ENCODE results near the gene IL1RL1.

Gene IL1RL1

GRCh38 chr2:102310964-102311640 lies at the start of gene IL1RL1:
IL1RL1 (plus strand) TSS chr2:102311563; CDS start chr2:102338265, 26,702 bp downstream.
- no peak for DNase-seq (ENCODE audit: low spot score)

DNA sequence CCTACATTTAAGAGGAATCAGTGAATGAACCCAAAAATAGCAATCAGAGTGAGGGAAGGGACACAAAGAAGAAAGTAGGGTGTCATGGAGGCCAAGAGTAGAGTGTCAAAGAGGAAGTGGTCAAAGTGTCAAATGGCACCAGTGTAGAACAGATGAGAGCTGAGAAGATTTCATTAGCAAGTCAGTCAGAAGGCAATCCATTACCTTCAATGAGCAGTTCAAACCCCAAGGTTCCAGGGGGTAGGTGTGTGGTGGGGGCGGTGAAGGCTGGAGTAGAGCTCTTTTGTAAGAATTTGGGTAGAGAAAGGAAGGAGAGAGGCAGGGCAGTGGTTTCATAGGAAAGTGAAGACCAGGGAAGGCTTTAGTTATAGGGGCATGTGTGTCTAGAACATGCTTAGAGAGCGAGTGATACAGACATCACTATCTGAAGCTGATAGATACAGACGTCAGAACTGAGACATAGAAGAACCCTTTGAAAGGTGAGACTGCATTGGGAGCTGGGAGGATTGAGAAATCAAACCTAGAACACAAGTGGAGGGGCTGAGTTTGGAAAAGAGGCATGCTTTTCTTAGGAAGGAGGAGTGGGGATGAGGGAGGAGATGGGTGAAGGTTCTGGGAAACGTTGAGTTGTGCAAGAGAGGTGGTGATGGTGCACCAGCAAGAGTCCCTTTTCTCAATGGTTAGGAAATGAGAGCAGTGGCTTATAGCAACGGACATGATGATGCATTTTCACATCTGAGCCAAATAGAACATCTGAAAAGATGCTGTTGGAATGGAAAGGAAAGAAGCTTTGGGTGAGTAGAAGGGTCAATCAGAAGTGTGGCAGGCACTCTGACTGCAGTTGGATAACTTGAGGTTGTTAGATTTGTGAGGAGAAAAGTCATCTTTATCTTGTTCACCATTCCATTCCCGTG lies 48.9 kb upstream of the IL1RL1 start:
- DNase-seq (ENCODE audit: low spot score), result no peak

GRCh38 chr2:102264952-102265351 lies 46.4 kb upstream of the IL1RL1 start:
- DNase-seq (ENCODE audit: low spot score), result no peak

DNA sequence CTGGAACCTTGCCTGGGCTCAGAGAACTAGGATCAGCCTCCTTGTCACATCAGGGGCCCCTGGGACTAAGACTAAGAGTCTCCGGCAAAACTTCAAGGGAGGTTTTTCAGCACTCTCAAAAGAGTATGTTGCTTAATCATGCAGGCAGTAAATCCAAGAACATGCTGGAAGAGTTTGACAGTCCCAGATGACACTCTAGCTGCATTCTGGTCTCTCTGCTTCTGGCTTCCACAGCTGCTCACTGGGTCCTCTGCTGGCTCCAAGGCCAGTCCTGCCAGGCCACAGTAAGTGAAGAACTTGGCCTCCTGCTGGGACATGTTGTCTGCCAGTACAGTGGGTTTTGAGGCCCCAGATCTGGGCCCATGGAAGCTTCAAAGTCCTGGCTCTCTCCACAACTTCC lies 45.2 kb upstream of the IL1RL1 start:
- no peak for DNase-seq (ENCODE audit: low spot score)

- DNase-seq (ENCODE audit: low spot score), result no peak
Measured at GRCh38 chr2:102267774-102268173, 43.6 kb upstream of the IL1RL1 start.

GRCh38 chr2:102268510-102269199 lies 42.7 kb upstream of the IL1RL1 start:
- DNase-seq (ENCODE audit: low spot score), result no peak

DNA sequence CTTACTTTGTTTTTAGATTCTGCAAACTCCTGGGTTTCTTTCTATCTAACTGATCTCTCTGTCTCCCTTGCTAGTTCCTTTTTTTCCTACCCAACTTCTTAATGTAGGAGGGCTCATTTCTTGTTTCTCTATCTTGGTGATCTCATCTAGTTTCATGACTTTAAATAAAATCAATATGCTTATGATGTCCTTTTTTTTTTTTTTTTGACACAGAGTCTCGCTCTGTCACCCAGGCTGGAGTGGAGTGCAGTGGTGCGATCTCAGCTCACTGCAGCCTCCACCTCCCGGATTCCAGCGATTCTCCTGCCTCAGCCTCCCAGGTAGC lies 42.2 kb upstream of the IL1RL1 start:
- no peak for DNase-seq (ENCODE audit: low spot score)

GRCh38 chr2:102271844-102272243 lies 39.5 kb upstream of the IL1RL1 start:
- no peak for DNase-seq (ENCODE audit: low spot score)

DNA sequence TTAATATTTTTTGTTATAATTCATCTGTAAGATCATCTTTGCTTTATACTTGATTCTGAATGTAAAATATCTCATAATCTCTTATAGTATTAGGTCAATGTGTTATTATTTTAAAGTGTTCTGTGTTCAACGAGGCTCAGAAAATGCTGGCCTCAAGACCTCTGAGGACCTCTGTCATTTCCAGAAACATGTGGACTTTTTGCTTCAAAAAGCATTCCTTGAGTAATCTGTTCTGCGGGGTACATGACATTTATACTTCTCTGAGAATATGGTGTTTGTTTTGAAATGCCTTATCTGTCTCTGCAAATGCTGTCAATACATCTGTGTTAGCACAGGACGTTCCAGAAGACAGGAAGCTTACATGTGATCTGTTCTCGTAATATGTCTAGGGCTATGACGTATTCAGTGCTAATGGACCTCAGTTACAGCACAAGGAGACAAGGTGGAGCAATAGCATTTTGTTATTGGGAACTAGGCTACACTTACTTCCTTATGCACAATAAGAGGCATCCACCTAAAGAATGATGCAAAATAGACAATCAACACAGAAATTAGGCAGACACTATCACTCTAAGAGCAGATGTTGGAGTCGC lies 37.6 kb upstream of the IL1RL1 start:
- no peak for DNase-seq (ENCODE audit: low spot score)

DNA sequence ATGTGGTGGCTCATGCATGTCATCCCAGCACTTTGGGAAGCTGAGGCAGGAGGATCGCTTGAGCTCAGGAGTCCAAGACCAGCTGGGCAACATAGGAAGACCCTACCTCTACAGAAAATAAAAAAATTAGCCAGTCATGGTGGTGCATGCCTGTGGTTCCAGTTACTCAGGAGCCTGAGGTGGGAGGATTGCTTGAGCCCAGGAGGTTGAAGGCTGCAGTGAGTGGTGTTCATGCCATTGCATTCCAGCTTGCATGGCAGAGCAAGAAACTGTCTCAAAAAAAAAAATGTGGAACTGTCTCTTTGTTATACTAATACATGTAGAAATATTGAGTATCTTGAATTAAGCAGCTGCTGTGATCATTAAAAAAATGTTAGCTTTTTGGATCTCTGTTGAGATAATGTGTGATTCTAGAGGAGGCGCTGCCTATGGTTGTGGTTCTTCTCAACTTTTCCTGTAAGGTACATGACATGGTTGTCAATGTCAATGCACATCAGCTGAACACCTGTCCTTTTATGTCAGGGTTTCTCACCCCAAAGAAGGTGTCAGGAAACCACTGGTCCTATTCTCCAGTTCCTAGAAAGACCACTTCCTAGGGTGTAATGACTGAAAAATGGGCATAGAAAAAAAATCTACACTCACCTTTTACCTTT lies 34.7 kb upstream of the IL1RL1 start:
- no peak for DNase-seq (ENCODE audit: low spot score)

DNA sequence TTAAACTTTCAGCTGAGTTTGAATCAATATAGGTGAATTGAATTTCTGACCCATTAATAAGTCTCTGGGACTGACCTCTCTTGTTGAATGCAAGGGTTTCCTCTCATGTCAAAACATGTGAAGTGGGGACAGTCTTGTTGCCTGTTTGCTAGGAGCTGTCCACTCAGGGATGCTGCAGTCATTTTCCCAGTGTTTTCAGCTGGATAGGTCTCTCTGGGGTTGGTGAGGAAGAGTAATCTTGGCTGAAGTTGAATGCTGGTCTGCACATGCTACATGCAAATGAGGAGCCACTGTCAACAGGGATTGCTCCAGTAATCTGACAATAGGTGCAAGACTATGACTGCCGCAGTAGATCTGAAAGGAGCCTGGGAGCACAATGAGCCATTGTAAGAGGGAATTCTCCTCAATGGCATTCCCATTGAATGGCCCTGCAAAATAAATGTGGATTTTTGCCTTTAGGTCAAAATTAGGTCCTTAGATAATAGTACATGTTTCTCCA lies 34.1 kb upstream of the IL1RL1 start:
- no peak for DNase-seq (ENCODE audit: low spot score)

GRCh38 chr2:102278720-102279390 lies 32.5 kb upstream of the IL1RL1 start:
- no peak for DNase-seq (ENCODE audit: low spot score)

GRCh38 chr2:102279391-102279735 lies 32.0 kb upstream of the IL1RL1 start:
- DNase-seq (ENCODE audit: low spot score), result no peak

DNA sequence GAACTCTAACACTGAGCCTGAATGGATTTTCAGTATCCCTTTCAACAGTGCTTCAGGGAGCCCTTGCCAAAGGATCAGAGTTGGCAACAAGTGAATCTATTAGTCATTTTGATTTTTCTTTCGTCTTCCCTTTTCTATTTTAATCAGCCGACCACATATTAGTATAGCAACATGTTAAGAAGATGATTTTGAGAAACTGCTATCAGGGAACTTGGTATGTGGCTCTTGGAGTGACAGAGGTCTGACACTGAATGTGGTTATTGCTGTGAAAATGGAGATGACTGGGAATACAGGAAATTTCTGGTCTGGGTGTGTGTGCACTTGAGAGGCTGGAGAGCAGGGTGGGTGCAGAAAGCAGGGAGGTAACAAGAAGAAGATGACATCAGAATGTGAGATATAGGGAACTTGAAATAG lies 28.7 kb upstream of the IL1RL1 start:
- no peak for DNase-seq (ENCODE audit: low spot score)

GRCh38 chr2:102283996-102284395 lies 27.4 kb upstream of the IL1RL1 start:
- no peak for DNase-seq (ENCODE audit: low spot score)

- no peak for DNase-seq (ENCODE audit: low spot score)
Measured at GRCh38 chr2:102284611-102285010, 26.8 kb upstream of the IL1RL1 start.

DNA sequence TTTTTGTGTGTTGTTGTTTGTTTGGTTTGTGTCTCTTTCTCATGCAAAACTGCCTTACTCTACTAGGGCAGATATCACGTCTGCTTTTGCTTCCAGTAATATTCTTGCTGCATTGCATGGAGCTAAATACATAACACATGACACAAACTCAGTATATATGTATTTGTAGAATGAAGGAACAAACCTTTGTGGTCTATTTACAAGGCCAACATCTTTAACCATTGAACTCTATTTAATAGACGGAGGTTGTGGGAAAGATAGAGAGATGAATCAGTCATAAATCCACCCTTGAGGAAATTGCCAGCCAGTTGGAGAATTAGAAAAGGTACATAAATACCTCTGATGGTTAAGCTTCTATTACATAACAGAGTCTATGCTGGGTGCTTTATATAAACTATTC lies 26.0 kb upstream of the IL1RL1 start:
- DNase-seq (ENCODE audit: low spot score), result no peak

GRCh38 chr2:102286041-102286440 lies 25.3 kb upstream of the IL1RL1 start:
- DNase-seq (ENCODE audit: low spot score), result no peak

GRCh38 chr2:102289129-102289528 lies 22.2 kb upstream of the IL1RL1 start:
- DNase-seq (ENCODE audit: low spot score), result no peak

- DNase-seq (ENCODE audit: low spot score), result no peak
Measured at GRCh38 chr2:102290594-102290993, 20.8 kb upstream of the IL1RL1 start.

DNA sequence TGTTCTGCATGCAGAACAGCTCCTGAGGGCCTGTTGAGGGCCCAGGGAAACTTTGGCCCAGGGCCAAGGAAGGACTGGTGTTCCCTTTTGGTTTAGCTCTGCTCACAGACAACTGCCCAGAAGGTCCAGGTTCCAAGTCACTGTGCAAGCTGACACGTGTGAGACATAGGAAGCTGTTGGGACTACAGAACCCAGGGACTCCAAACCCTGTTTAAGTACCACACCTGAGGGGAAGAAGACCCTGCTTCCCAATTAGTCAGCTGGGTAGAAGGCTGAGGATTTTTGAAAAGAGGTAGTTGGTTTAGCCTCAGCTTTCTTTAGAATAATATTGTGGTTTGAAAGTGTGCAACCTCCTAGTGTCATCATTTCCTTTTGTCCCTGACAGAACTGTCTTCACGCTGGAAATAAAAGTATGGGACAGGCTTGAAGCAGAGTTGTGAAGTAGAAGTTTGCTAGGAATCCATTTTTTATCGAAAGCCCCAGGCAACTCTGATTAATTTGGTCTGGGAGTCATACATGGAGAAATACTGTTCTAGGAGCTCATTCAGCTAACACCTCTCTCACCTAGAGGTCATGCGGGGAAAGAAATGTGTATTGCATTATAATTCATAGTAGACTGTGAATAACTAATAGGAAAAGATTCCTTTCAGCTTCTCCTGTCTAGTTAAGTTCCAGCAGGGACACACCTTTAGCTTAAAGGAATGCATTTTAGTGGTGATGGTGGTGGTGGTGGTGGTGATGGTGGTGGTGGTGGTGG lies 19.9 kb upstream of the IL1RL1 start:
- DNase-seq (ENCODE audit: low spot score), result no peak

Data from hematopoietic multipotent progenitor cell treated with erythropoietin and hydrocortisone succinate and interleukin-3 and kit ligand, for 17 days (in vitro differentiated cells).